Endothelial cell of umbilical vein (primary cell): ENCODE data around the gene PGAP3. TPM values are rescaled to one million over a fixed set of nuclear protein-coding genes. Genes with fewer than 3 reads are reported as not detected.

Experiments used
- BruUV-seq: library from RNA; stranded (reverse); fragments of 400-500 nt; replicated peaks from 2 replicates; lab custom pipeline; 2021; lab: Mats Ljungman, UMichigan
- CTCF ChIA-PET: fragments of 300-600, 350-600 bp; sonication (Branson Sonifier 250); formaldehyde crosslinking; loops from one replicate; lab custom pipeline; 2021; ENCODE audit warnings: antibody characterized with exemption, inconsistent platforms; lab: Charles Lee
- POLR2A ChIA-PET: fragments of 300-600, 350-600 bp; sonication (Branson Sonifier 250); formaldehyde crosslinking; loops from one replicate; lab custom pipeline; 2021; ENCODE audit warnings: antibody characterized with exemption, inconsistent platforms; lab: Charles Lee
- DNase-seq: peaks from one replicate; pipeline ENCODE4 v3.0.0-alpha.2; 2011; ENCODE audit warnings: low read depth, low spot score
- FAIRE-seq: peaks from 2 replicates; lab custom pipeline; 2011; peaks lifted over from hg19 to GRCh38; lab: Jason Lieb, UNC
- H2AFZ ChIP-seq: 2 replicates; pipeline ENCODE4 v1.6.0; 2012; ENCODE audit warnings: low read depth, low read length, control low read depth, inconsistent platforms
- H3K27ac ChIP-seq: 2 replicates; pipeline ENCODE4 v1.5.1; 2011; ENCODE audit warnings: low read depth, mild to moderate bottlenecking, control low read depth, low read length, moderate library complexity; ENCODE audit not compliant: insufficient read depth
- H3K27me3 ChIP-seq, 2 experiments: 2 replicates each; pipeline versions ENCODE4 v1.6.0 to v1.6.1; 2011; ENCODE audit warnings: low read length in 2 of 2, mixed read lengths in 1 of 2; ENCODE audit not compliant: control insufficient read depth in 2 of 2, insufficient read depth in 2 of 2
- H3K36me3 ChIP-seq, 2 experiments: 2 replicates in 1 of 2; 3 replicates in 1 of 2; pipeline ENCODE4 v1.5.1; 2011; ENCODE audit warnings: low read length in 2 of 2, mild to moderate bottlenecking in 1 of 2, moderate library complexity in 1 of 2; ENCODE audit not compliant: control insufficient read depth in 2 of 2, insufficient read depth in 2 of 2; ENCODE audit errors: extremely low read depth in 1 of 2
- H3K4me1 ChIP-seq: 3 replicates; pipeline ENCODE4 v1.5.1; 2011; ENCODE audit warnings: mild to moderate bottlenecking, low read length; ENCODE audit not compliant: control insufficient read depth, insufficient read depth; ENCODE audit errors: extremely low read depth
- H3K4me2 ChIP-seq: 2 replicates; pipeline ENCODE4 v1.6.1; 2011; ENCODE audit warnings: low read length, control low read depth, mixed read lengths; ENCODE audit not compliant: insufficient read depth
- H3K4me3 ChIP-seq, 3 experiments: fragments of 200-600 bp in 1 of 3; sonication (generic), shearing (Covaris generic) in 1 of 3; replicated peaks in 1 of 3; 2 replicates each; pipeline ENCODE4 v1.5.1; 2011 to 2016; ENCODE audit warnings: control low read depth in 3 of 3, low read length in 3 of 3, mild to moderate bottlenecking in 2 of 3, inconsistent platforms in 1 of 3, low read depth in 1 of 3, moderate library complexity in 1 of 3; ENCODE audit not compliant: insufficient read depth in 1 of 3
- H3K79me2 ChIP-seq: 2 replicates; pipeline ENCODE4 v1.6.0; 2012; ENCODE audit warnings: low read length, inconsistent platforms; ENCODE audit not compliant: control insufficient read depth, insufficient read depth
- H3K9ac ChIP-seq: replicated peaks from 2 replicates; pipeline ENCODE3; 2011; ENCODE audit warnings: low read length, control low read depth; ENCODE audit not compliant: insufficient read depth; ENCODE audit errors: extremely low read depth
- H3K9me1 ChIP-seq: replicated peaks from 3 replicates; pipeline ENCODE4 v1.6.0; 2011; ENCODE audit warnings: mild to moderate bottlenecking, low read length; ENCODE audit not compliant: control insufficient read depth, insufficient read depth; ENCODE audit errors: extremely low read depth
- H3K9me3 ChIP-seq: replicated peaks from 2 replicates; pipeline ENCODE4 v1.5.1; 2012; ENCODE audit warnings: low read length, inconsistent platforms; ENCODE audit not compliant: control insufficient read depth, insufficient read depth
- H4K20me1 ChIP-seq: replicated peaks from 2 replicates; pipeline ENCODE3; 2011; ENCODE audit warnings: mild to moderate bottlenecking, low read length; ENCODE audit not compliant: control insufficient read depth, insufficient read depth; ENCODE audit errors: extremely low read depth
- EZH2 ChIP-seq: IDR thresholded peaks from 2 replicates; pipeline ENCODE4 v1.6.1; 2012; ENCODE audit warnings: borderline replicate concordance, low read depth, mild to moderate bottlenecking, moderate library complexity, low read length, inconsistent platforms; ENCODE audit not compliant: severe bottlenecking
- GATA2 ChIP-seq: IDR thresholded peaks from 2 replicates; pipeline ENCODE4 v1.7.0; 2011; ENCODE audit warnings: low read depth, mild to moderate bottlenecking, moderate library complexity, mixed read lengths, low read length; ENCODE audit not compliant: insufficient read length, insufficient read depth
- JUN ChIP-seq: IDR thresholded peaks from 2 replicates; pipeline ENCODE4 v1.6.1; 2011; ENCODE audit warnings: borderline replicate concordance, low read depth; ENCODE audit not compliant: insufficient read length, insufficient read depth
- MYC ChIP-seq: IDR thresholded peaks from one replicate; pipeline ENCODE4 v1.6.1; 2011; ENCODE audit warnings: mild to moderate bottlenecking, low read depth, low read length
- POLR2A ChIP-seq: IDR thresholded peaks from 2 replicates; pipeline ENCODE4 v1.6.1; 2012; ENCODE audit warnings: low read depth, mild to moderate bottlenecking, control low read depth, low read length
- POLR2AphosphoS5 ChIP-seq: IDR thresholded peaks from 2 replicates; pipeline ENCODE4 v1.6.1; 2012; ENCODE audit warnings: low read depth, mild to moderate bottlenecking, control low read depth, low read length, moderate library complexity; ENCODE audit not compliant: insufficient read depth
- dilution Hi-C: fragments of 300-500 bp; cut with MboI; formaldehyde crosslinking; loops from one replicate; pipeline ENCODE4 v1.15.0; 2019; ENCODE audit warnings: low sequenced_read_pairs; ENCODE audit not compliant: extremely low pct_ligation_motif_present
- intact Hi-C: fragments of 100-400 bp; cut with micrococcal nuclease; formaldehyde crosslinking; loops from one replicate; pipeline ENCODE4 v1.10.0; 2022
- polyA plus RNA-seq, 4 experiments: library from polyadenylated mRNA; depleted of rRNA in 3 of 4; stranded (reverse) in 3 of 4; unstranded in 1 of 4; fragments of >200 nt; gene quantifications; 2 replicates each; pipeline versions ENCODE4 v1.2.1 to v1.2.3, GENCODE V29; 2011 to 2012; ENCODE audit warnings: missing spikeins in 1 of 4
- total RNA-seq: library from RNA; stranded (reverse); gene quantifications from 2 replicates; pipeline ENCODE4 v1.2.3, GENCODE V29; 2021
- TF ChIP-seq, protein P1 (sequence below): IDR thresholded peaks from 2 replicates; pipeline ENCODE4 v1.6.1; 2011; ENCODE audit not compliant: insufficient read depth, insufficient read length
- TF ChIP-seq, protein P2 (sequence below), 2 donors: IDR thresholded peaks; 1 replicate in 1 of 2; 2 replicates in 1 of 2; pipeline ENCODE4 v1.5.1; 2011; ENCODE audit warnings: low read length in 2 of 2, mild to moderate bottlenecking in 2 of 2, moderate library complexity in 2 of 2, control low read depth in 1 of 2, inconsistent platforms in 1 of 2, low read depth in 1 of 2; ENCODE audit not compliant: insufficient read depth in 1 of 2; ENCODE audit errors: extremely low read depth in 1 of 2

Gene PGAP3
- total and polyA plus RNA-seq, 2 donors (not counting 3 experiments of a cell fraction or from before 2014, with no cell fraction given) = 6.4 to 14.9 TPM

DNA sequence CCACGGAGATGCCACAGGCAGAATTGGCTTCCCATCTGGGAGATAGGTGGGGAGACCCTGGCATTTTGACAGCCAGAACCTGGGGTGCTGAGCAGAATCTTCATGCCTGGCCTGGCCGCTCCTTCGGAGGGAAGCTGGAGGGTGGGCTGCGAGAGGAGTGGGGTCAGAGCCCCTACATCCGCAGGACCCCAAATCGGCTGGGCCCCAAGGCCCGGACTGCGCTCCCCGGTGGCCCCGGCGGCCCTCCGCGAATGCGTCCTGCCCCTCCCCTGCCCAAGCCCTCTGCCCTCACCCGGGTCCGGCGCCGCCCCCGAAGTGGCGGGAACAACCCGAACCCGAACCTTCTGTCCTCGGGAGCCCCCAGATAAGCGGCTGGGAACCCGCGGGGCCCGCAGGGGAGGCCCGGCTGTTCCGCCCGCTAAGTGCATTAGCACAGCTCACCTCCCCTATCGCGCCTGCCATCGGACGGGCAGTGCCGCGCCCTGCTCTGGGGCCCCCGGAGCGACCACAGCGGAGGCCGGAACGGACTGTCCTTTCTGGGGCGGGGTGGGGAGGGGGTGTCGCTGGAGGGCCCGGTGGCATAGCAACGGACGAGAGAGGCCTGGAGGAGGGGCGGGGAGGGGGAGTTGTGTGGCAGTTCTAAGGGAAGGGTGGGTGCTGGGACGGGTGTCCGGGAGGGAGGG lies 20.5 kb downstream of the PGAP3 start:
- ChIA-PET POLR2A (interaction anchor here (0.6 to 0.7 kb wide), 2 partner anchors 48 to 62 kb away, joined by 5 to 9 read pairs; no protein-coding TSS in a partner anchor), CTCF (interaction anchor here (0.9 to 13.1 kb wide), 7 partner anchors 14 to 48 kb away, joined by 3 to 291 read pairs (median 8); no protein-coding TSS in a partner anchor)
- Histone ChIP-seq H3K4me1 (no peaks in the 10 kb centered on the region), H3K79me2 (no peaks in the 10 kb centered on the region), H3K27ac (no peak overlapping the region), H3K27me3 (peaks cover 6 to 10% of the 10 kb centered on the region in 2 experiments), H3K9me3 (no peaks in the 10 kb centered on the region), H2AFZ (no peak overlapping the region), H3K9ac (no peak overlapping the region), H3K36me3 (no peaks in the 10 kb centered on the region), H3K4me2 (no peak overlapping the region), H3K9me1 (no peaks in the 10 kb centered on the region), H3K4me3 (no peak overlapping the region), H4K20me1 (no peaks in the 10 kb centered on the region)
- intact Hi-C loops = no loop called here
- dilution Hi-C loops = no loop called here
- no peak for FAIRE-seq
- no peak for DNase-seq
- TF ChIP-seq JUN (no peak), EZH2 (peak; percentile 79)
- BruUV-seq = no TSS peak

DNA sequence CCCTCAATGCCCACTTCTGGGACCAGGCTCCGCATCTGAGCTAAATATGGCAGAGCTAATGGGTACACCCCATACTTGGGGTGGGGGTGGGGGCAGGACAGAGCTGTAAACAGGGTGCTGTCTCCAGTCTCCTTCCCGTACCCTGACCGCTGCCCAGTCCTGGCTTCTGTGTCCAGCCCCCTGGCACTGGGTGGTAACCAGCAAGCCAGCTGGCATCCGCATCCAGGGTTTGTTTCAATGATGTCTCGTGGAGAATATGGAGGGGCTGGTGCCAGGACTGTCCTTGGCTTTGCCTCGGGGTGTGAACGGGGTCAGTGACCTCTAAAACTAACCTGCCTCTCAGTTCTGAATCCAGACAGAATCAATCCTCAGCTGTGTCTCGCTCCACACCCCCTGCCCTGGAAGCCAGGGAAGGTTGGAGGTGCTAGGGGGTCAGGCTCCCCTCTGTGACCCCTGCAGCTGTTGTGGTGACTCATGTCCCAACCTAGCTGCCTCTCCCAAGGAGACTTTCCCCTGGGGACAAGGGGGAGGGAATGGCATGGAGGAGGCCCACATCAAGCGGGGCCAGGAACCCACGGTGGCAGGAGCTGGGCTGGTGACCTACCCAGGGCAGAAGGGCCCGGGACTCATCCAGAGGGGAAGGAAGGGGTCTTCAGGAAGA lies 21.1 kb downstream of the PGAP3 start:
- Histone ChIP-seq H3K27ac (no peak overlapping the region), H3K4me2 (no peak overlapping the region), H3K4me1 (no peaks in the 10 kb centered on the region), H3K79me2 (no peaks in the 10 kb centered on the region), H4K20me1 (no peaks in the 10 kb centered on the region), H3K9me1 (no peaks in the 10 kb centered on the region), H2AFZ (no peak overlapping the region), H3K36me3 (no peaks in the 10 kb centered on the region), H3K27me3 (peaks cover 6 to 10% of the 10 kb centered on the region in 2 experiments), H3K9ac (no peak overlapping the region), H3K9me3 (no peaks in the 10 kb centered on the region), H3K4me3 (no peak overlapping the region)
- dilution Hi-C loops = no loop called here
- DNase-seq (no peak), FAIRE-seq (no peak)
- intact Hi-C loops = no loop called here
- no TSS peak for BruUV-seq
- ChIA-PET CTCF (interaction anchor here (0.6 to 13.1 kb wide), 8 partner anchors 9 to 119 kb away, joined by 3 to 291 read pairs (median 6); no protein-coding TSS in a partner anchor), POLR2A (interaction anchor here (0.6 kb wide), 1 partner anchor 63 kb away, joined by 5 read pairs; no protein-coding TSS in a partner anchor)
- TF ChIP-seq POLR2AphosphoS5 = no peak
- TF ChIP-seq MYC = no peak
- TF ChIP-seq POLR2A = no peak
- TF ChIP-seq, protein P1, sequence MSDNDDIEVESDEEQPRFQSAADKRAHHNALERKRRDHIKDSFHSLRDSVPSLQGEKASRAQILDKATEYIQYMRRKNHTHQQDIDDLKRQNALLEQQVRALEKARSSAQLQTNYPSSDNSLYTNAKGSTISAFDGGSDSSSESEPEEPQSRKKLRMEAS = no peak
- TF ChIP-seq, protein P2, sequence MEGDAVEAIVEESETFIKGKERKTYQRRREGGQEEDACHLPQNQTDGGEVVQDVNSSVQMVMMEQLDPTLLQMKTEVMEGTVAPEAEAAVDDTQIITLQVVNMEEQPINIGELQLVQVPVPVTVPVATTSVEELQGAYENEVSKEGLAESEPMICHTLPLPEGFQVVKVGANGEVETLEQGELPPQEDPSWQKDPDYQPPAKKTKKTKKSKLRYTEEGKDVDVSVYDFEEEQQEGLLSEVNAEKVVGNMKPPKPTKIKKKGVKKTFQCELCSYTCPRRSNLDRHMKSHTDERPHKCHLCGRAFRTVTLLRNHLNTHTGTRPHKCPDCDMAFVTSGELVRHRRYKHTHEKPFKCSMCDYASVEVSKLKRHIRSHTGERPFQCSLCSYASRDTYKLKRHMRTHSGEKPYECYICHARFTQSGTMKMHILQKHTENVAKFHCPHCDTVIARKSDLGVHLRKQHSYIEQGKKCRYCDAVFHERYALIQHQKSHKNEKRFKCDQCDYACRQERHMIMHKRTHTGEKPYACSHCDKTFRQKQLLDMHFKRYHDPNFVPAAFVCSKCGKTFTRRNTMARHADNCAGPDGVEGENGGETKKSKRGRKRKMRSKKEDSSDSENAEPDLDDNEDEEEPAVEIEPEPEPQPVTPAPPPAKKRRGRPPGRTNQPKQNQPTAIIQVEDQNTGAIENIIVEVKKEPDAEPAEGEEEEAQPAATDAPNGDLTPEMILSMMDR (IDR thresholded peaks at IDR 0.05; ENCODE audit: extremely low read depth in 1 of 2, insufficient read depth in 1 of 2, low read depth in 1 of 2, low read length in 2 of 2) = no peak
- no peak for TF ChIP-seq EZH2
- TF ChIP-seq JUN = no peak
- TF ChIP-seq GATA2 = no peak
